GM19328 (cell line): ENCODE measurements around the gene TNK1.
A peak's percentile ranks its signal among the peaks of the same experiment; 100 is the strongest.

Experiments used
- ATAC-seq: cut with Tn5 transposase; IDR thresholded peaks from one replicate; pipeline ENCODE4 v1.9.1; 2021; ENCODE audit warnings: mild to moderate bottlenecking, moderate library complexity; ENCODE audit not compliant: unreplicated experiment

Gene TNK1

GRCh38 chr17:7389924-7390910, 9.3 kb downstream of the TNK1 start:
- no peak for ATAC-seq

- no peak for ATAC-seq
Measured at GRCh38 chr17:7391307-7391706, 10.4 kb downstream of the TNK1 start.

GRCh38 chr17:7392696-7393612, 12.1 kb downstream of the TNK1 start:
- ATAC-seq, result no peak

GRCh38 chr17:7393613-7394451, 12.9 kb downstream of the TNK1 start:
- ATAC-seq, result peak; percentile 52

- ATAC-seq, result peak; percentile 81
Measured at GRCh38 chr17:7394452-7395191, 13.7 kb downstream of the TNK1 start, which contains the start of gene PLSCR3. TSS of gene PLSCR3 (minus strand) at chr17:7394525. CDS start at chr17:7394110, 415 bp downstream.

GRCh38 chr17:7396147-7396546, 15.3 kb downstream of the TNK1 start:
- ATAC-seq, result no peak

GRCh38 chr17:7398612-7399011, 17.7 kb downstream of the TNK1 start:
- no peak for ATAC-seq

GRCh38 chr17:7403043-7403726, 22.3 kb downstream of the TNK1 start:
- no peak for ATAC-seq

- peak; percentile 4 for ATAC-seq
Measured at GRCh38 chr17:7403727-7403976, 22.8 kb downstream of the TNK1 start.

- peak; percentile 87 for ATAC-seq
Measured at GRCh38 chr17:7403977-7404736, 23.3 kb downstream of the TNK1 start, which contains the start of gene TMEM256. TSS of gene TMEM256 (minus strand) at chr17:7404097. CDS start at chr17:7404084, 13 bp downstream.

GRCh38 chr17:7404737-7405349, 24.0 kb downstream of the TNK1 start:
- ATAC-seq, result peak; percentile 13

- ATAC-seq, result no peak
Measured at GRCh38 chr17:7405350-7406234, 24.7 kb downstream of the TNK1 start.

- no peak for ATAC-seq
Measured at GRCh38 chr17:7406235-7406825, 25.4 kb downstream of the TNK1 start.

GRCh38 chr17:7407082-7407481, 26.2 kb downstream of the TNK1 start:
- ATAC-seq, result no peak

- no peak for ATAC-seq
Measured at GRCh38 chr17:7407485-7408251, 26.8 kb downstream of the TNK1 start, which contains the start of gene NLGN2. TSS of gene NLGN2 (plus strand) at chr17:7407845. CDS start at chr17:7408256, 411 bp downstream.

- no peak for ATAC-seq
Measured at GRCh38 chr17:7408252-7408727, 27.4 kb downstream of the TNK1 start.
